Karpas-422 (cell line): ENCODE measurements around the gene ASTN2. TPM values are rescaled to one million over a fixed set of nuclear protein-coding genes. Genes with fewer than 3 reads are reported as not detected.

ENCODE experiments used
- DNase-seq: peaks from one replicate; pipeline ENCODE4 v3.0.0-alpha.2; 2015
- H2AFZ ChIP-seq: fragments of 200-600 bp; sonication (generic); 2 replicates; pipeline ENCODE4 v1.6.1; 2014; ENCODE audit warnings: antibody characterized with exemption, low read length, mixed read lengths
- H3K27ac ChIP-seq: fragments of 200-600 bp; sonication (generic); 2 replicates; pipeline ENCODE4 v1.5.1; 2014; ENCODE audit warnings: mild to moderate bottlenecking, low read length, moderate library complexity
- H3K27me3 ChIP-seq: fragments of 200-600 bp; sonication (generic); 2 replicates; pipeline ENCODE4 v1.6.1; 2014; ENCODE audit warnings: low read length, mixed read lengths
- H3K36me3 ChIP-seq: fragments of 200-600 bp; sonication (generic); 2 replicates; pipeline ENCODE4 v1.6.1; 2014; ENCODE audit warnings: low read length, mixed read lengths; ENCODE audit not compliant: insufficient read depth
- H3K4me1 ChIP-seq: fragments of 200-600 bp; sonication (generic); 2 replicates; pipeline ENCODE4 v1.6.1; 2014; ENCODE audit warnings: mild to moderate bottlenecking, low read length, mixed read lengths
- H3K4me2 ChIP-seq: fragments of 200-600 bp; sonication (generic); 2 replicates; pipeline ENCODE4 v1.6.1; 2014; ENCODE audit warnings: low read length, low read depth, mild to moderate bottlenecking; ENCODE audit not compliant: poor library complexity, severe bottlenecking
- H3K4me3 ChIP-seq: fragments of 200-600 bp; sonication (generic); 2 replicates; pipeline ENCODE4 v1.5.1; 2014; ENCODE audit warnings: mild to moderate bottlenecking, antibody characterized with exemption, low read length, mixed read lengths
- H3K79me2 ChIP-seq: fragments of 200-600 bp; sonication (generic); 2 replicates; pipeline ENCODE4 v1.6.1; 2014; ENCODE audit warnings: mild to moderate bottlenecking, low read length, mixed read lengths
- H3K9ac ChIP-seq: fragments of 200-600 bp; sonication (generic); 2 replicates; pipeline ENCODE4 v1.6.0; 2014; ENCODE audit warnings: low read length
- H3K9me2 ChIP-seq: fragments of 200-600 bp; sonication (generic), shearing (Covaris generic); replicated peaks from 2 replicates; pipeline ENCODE4 v1.6.0; 2014; ENCODE audit warnings: mild to moderate bottlenecking, low read length, moderate library complexity; ENCODE audit not compliant: insufficient read depth
- H3K9me3 ChIP-seq: fragments of 300-700, 200-600 bp; sonication (generic); 2 replicates; pipeline ENCODE4 v1.6.1; 2014; ENCODE audit warnings: low read length, mixed read lengths
- H4K20me1 ChIP-seq: fragments of 200-600 bp; sonication (generic); 2 replicates; pipeline ENCODE4 v1.6.1; 2014; ENCODE audit warnings: mild to moderate bottlenecking, antibody characterized with exemption, low read length, low read depth; ENCODE audit not compliant: insufficient read depth
- total RNA-seq: library from RNA; depleted of rRNA; stranded (reverse); fragments of >200 nt; shearing (Covaris generic); gene quantifications from 2 replicates; pipeline ENCODE4 v1.2.3, GENCODE V29; 2014; ENCODE audit warnings: low replicate concordance

ASTN2 gene
- total RNA-seq, 1 experiment from 2014 or later, result 5.3 TPM

- no peaks in the 10 kb centered on the region for H4K20me1 ChIP-seq
- H3K9ac ChIP-seq, result no peak overlapping the region
- no peak overlapping the region for H3K4me3 ChIP-seq
- no peaks in the 10 kb centered on the region for H3K9me2 ChIP-seq
- H3K79me2 ChIP-seq, result no peaks in the 10 kb centered on the region
- no peak overlapping the region for H2AFZ ChIP-seq
- no peak overlapping the region for H3K4me2 ChIP-seq
- no peak overlapping the region for H3K27ac ChIP-seq
- H3K27me3 ChIP-seq, result no peaks in the 10 kb centered on the region
- DNase-seq, result no peak
- no peaks in the 10 kb centered on the region for H3K9me3 ChIP-seq
- no peaks in the 10 kb centered on the region for H3K36me3 ChIP-seq
- no peaks in the 10 kb centered on the region for H3K4me1 ChIP-seq
These were observed 855.9 kb downstream of the ASTN2 start for GRCh38 chr9:116558818-116559540.

DNA sequence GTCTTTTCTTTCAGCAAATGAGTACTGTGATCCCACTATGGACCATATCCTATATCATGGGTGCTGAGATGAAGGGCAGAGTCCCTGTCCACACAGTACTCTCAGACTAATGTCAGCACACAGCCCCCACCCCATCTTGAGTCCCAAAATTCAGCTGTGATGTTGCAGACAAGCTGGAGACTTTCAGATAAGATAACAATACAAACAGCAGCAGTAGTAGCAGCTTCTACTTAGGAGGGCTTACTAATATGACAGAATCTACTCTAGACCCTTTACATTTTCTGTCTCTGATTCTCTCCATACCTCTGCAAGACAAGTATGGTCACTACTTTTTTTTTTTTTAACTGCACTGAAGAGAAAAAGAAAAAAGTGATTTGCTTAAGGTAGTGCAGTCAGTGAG is 856.8 kb downstream of the ASTN2 start:
- Histone ChIP-seq H4K20me1 (no peaks in the 10 kb centered on the region), H3K27ac (no peak overlapping the region), H3K9me3 (no peaks in the 10 kb centered on the region), H3K4me3 (no peak overlapping the region), H3K4me1 (no peaks in the 10 kb centered on the region), H3K27me3 (no peaks in the 10 kb centered on the region), H2AFZ (no peak overlapping the region), H3K79me2 (no peaks in the 10 kb centered on the region), H3K9me2 (no peaks in the 10 kb centered on the region), H3K9ac (no peak overlapping the region), H3K4me2 (no peak overlapping the region), H3K36me3 (no peaks in the 10 kb centered on the region)
- DNase-seq, result no peak

GRCh38 chr9:116555556-116556155 is 859.2 kb downstream of the ASTN2 start:
- H4K20me1 ChIP-seq, result no peaks in the 10 kb centered on the region
- DNase-seq, result no peak
- H3K27ac ChIP-seq, result no peak overlapping the region
- no peak overlapping the region for H2AFZ ChIP-seq
- H3K4me1 ChIP-seq, result no peaks in the 10 kb centered on the region
- no peak overlapping the region for H3K4me2 ChIP-seq
- no peak overlapping the region for H3K4me3 ChIP-seq
- no peaks in the 10 kb centered on the region for H3K9me2 ChIP-seq
- H3K36me3 ChIP-seq, result no peaks in the 10 kb centered on the region
- no peak overlapping the region for H3K9ac ChIP-seq
- H3K79me2 ChIP-seq, result no peaks in the 10 kb centered on the region
- H3K9me3 ChIP-seq, result no peaks in the 10 kb centered on the region
- H3K27me3 ChIP-seq, result no peaks in the 10 kb centered on the region

DNA sequence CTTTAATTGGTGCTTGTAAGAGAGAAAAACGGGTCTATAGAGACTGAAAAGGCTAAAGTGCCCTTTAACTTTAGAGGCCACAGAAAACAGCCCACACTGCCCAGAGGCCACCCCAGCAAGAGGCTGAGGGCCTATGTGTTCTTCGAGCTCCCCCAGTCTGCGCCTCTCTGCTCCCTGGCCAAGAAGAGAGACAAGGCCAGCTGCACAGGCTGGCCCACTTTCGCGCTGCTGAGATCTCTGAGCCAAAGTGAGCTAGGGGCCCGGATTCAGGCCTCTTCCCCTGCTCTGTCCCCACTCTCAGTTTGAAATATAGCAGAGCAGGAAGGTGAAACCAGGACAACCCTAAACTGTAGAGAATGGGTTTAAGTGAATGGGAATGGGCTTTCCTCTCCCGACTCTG is 859.7 kb downstream of the ASTN2 start:
- Histone ChIP-seq H3K4me1 (no peaks in the 10 kb centered on the region), H3K4me2 (no peak overlapping the region), H3K79me2 (no peaks in the 10 kb centered on the region), H3K4me3 (no peak overlapping the region), H2AFZ (no peak overlapping the region), H3K36me3 (no peaks in the 10 kb centered on the region), H3K27ac (no peak overlapping the region), H3K27me3 (no peaks in the 10 kb centered on the region), H4K20me1 (no peaks in the 10 kb centered on the region), H3K9me2 (no peaks in the 10 kb centered on the region), H3K9ac (no peak overlapping the region), H3K9me3 (no peaks in the 10 kb centered on the region)
- no peak for DNase-seq

DNA sequence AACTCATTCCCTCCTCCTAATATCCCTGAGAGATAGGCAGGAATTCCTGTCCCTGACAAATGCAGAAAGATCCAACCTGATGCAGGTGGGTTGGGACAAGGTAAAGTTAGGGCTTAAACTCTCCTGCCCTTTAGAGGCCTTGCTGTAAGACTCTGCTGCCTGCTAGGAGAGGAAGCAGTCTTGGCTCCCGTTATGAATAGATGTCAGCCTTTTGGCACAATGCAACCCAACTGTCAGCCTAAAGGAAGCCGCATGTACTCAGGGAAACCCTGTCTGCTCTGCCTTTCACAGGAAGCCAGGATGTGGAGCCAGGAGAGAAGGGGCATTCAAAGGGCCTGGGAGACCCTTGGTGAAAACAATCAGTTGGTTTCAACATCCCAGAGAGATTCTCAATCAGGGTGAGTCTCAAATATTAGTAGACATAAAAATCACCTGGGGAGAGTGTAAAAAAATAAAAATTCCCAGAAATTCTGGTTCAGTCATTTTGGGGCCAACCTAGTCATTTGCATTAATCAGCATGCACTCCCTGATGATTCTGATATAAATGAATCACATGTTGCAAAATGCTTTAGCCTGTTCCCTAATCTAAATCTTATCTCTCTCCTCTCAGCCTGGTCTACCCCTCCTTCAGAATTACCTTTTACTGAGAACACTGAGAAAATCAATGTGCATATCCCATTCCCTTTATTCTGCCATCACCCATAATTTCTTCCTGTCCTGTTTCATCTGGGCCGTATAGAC is 864.0 kb downstream of the ASTN2 start:
- no peaks in the 10 kb centered on the region for H3K27me3 ChIP-seq
- H3K27ac ChIP-seq, result no peak overlapping the region
- no peak for DNase-seq
- H3K36me3 ChIP-seq, result no peaks in the 10 kb centered on the region
- H3K79me2 ChIP-seq, result no peaks in the 10 kb centered on the region
- H4K20me1 ChIP-seq, result no peaks in the 10 kb centered on the region; the same call in 1 of the 2 replicates
- no peak overlapping the region for H3K9ac ChIP-seq
- H2AFZ ChIP-seq, result no peak overlapping the region
- no peaks in the 10 kb centered on the region for H3K9me3 ChIP-seq
- no peaks in the 10 kb centered on the region for H3K9me2 ChIP-seq
- no peak overlapping the region for H3K4me3 ChIP-seq
- H3K4me1 ChIP-seq, result no peaks in the 10 kb centered on the region
- no peak overlapping the region for H3K4me2 ChIP-seq

- Histone ChIP-seq H3K9me2 (no peaks in the 10 kb centered on the region), H3K27ac (no peak overlapping the region), H3K27me3 (no peaks in the 10 kb centered on the region), H2AFZ (no peak overlapping the region), H3K4me2 (no peak overlapping the region), H3K36me3 (no peaks in the 10 kb centered on the region), H3K79me2 (no peaks in the 10 kb centered on the region), H4K20me1 (no peaks in the 10 kb centered on the region; the same call in 1 of the 2 replicates), H3K4me3 (no peak overlapping the region), H3K4me1 (no peaks in the 10 kb centered on the region), H3K9ac (no peak overlapping the region), H3K9me3 (no peaks in the 10 kb centered on the region)
- no peak for DNase-seq
These were observed 864.8 kb downstream of the ASTN2 start for GRCh38 chr9:116549786-116550660.

DNA sequence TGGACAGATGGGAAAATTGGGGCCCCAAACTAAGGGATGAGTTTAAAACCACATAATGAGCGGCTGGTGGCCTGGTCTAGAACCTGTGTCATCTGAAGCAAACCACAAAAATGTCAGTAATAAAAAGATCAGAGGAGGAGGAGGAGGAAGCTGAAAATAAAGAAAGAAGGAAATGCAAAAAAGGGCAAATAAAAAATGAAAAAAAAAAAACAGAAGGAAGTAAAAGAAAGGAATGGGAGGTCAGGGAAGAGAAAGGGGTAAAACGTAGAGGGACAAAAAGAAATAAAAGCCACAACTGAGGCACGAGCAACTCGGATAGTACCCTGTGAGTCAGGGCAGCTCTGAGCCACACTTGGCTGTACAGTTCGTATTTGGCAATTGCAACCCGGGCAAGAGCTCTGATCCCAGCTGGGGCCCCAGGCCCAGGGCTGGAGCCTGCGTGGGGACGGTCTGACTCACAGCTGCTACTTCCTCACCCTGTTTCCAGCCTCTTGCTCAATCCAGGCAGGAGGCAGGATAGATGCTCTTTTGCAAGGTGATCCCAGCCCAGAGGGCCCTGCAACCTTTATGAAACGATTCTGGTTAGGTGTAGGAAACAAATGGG is 865.7 kb downstream of the ASTN2 start:
- Histone ChIP-seq H3K4me3 (no peak overlapping the region), H3K9me2 (no peaks in the 10 kb centered on the region), H3K9me3 (no peaks in the 10 kb centered on the region), H3K79me2 (no peaks in the 10 kb centered on the region), H3K4me2 (no peak overlapping the region), H4K20me1 (no peaks in the 10 kb centered on the region; the same call in 1 of the 2 replicates), H3K4me1 (no peaks in the 10 kb centered on the region), H3K36me3 (no peaks in the 10 kb centered on the region), H3K9ac (no peak overlapping the region), H2AFZ (no peak overlapping the region), H3K27ac (no peak overlapping the region), H3K27me3 (no peaks in the 10 kb centered on the region)
- DNase-seq, result no peak
